HPDE6-E6E7 (cell line): ENCODE results near the gene CCDC192.

Experiments used
- DNase-seq: peaks from one replicate; pipeline ENCODE4 v3.0.0; 2011; ENCODE audit warnings: missing footprints; ENCODE audit errors: extremely low spot score

The CCDC192 gene

GRCh38 chr5:127810017-127810416, 106.8 kb downstream of the CCDC192 start:
- no peak for DNase-seq

GRCh38 chr5:127810707-127811490, 107.7 kb downstream of the CCDC192 start:
- DNase-seq: no peak

- DNase-seq: no peak
These were observed 109.4 kb downstream of the CCDC192 start for GRCh38 chr5:127812570-127812969.

GRCh38 chr5:127813633-127814587, 110.7 kb downstream of the CCDC192 start:
- DNase-seq: peak; percentile 54

GRCh38 chr5:127814588-127814973, 111.4 kb downstream of the CCDC192 start:
- no peak for DNase-seq

- DNase-seq: no peak
These were observed 117.8 kb downstream of the CCDC192 start for GRCh38 chr5:127820910-127821553.

- no peak for DNase-seq
These were observed 118.7 kb downstream of the CCDC192 start for GRCh38 chr5:127821896-127822295.

- DNase-seq: no peak
These were observed 120.9 kb downstream of the CCDC192 start for GRCh38 chr5:127824126-127824525.

GRCh38 chr5:127826011-127826410, 122.8 kb downstream of the CCDC192 start:
- DNase-seq: no peak

- no peak for DNase-seq
These were observed 124.3 kb downstream of the CCDC192 start for GRCh38 chr5:127827451-127827850.

- no peak for DNase-seq
These were observed 127.0 kb downstream of the CCDC192 start for GRCh38 chr5:127830157-127830556.

- no peak for DNase-seq
These were observed 127.8 kb downstream of the CCDC192 start for GRCh38 chr5:127830829-127831598.

- DNase-seq: no peak
These were observed 128.9 kb downstream of the CCDC192 start for GRCh38 chr5:127832067-127832466.

- DNase-seq: no peak
These were observed 130.9 kb downstream of the CCDC192 start for GRCh38 chr5:127834094-127834531.

GRCh38 chr5:127834554-127834953, 131.4 kb downstream of the CCDC192 start:
- DNase-seq: no peak

GRCh38 chr5:127838661-127839060, 135.5 kb downstream of the CCDC192 start:
- no peak for DNase-seq

- DNase-seq: no peak
These were observed 135.9 kb downstream of the CCDC192 start for GRCh38 chr5:127839072-127839471.

- DNase-seq: no peak
These were observed 136.5 kb downstream of the CCDC192 start for GRCh38 chr5:127839496-127840197.

GRCh38 chr5:127840198-127840524, 137.0 kb downstream of the CCDC192 start:
- DNase-seq: no peak

- no peak for DNase-seq
These were observed 137.6 kb downstream of the CCDC192 start for GRCh38 chr5:127840809-127841208.

- no peak for DNase-seq
These were observed 141.4 kb downstream of the CCDC192 start for GRCh38 chr5:127844581-127845021.
